H1 (cell line): Measurements from ENCODE around the gene PRR5. TPM values are rescaled to one million over a fixed set of nuclear protein-coding genes. Genes with fewer than 3 reads are reported as not detected.

Experiments
- CTCF ChIA-PET: fragments of 300-600 bp; sonication (Branson Sonifier 250); formaldehyde crosslinking; loops from one replicate; lab custom pipeline; 2021; ENCODE audit not compliant: partially characterized antibody; lab: Charles Lee
- POLR2A ChIA-PET: fragments of 300-600 bp; sonication (Branson Sonifier 250); formaldehyde crosslinking; loops from one replicate; lab custom pipeline; 2021; ENCODE audit warnings: inconsistent platforms; ENCODE audit not compliant: partially characterized antibody; lab: Charles Lee
- DNase-seq, 2 experiments: peaks; one replicate each; pipeline versions ENCODE4 v3.0.0 to v3.0.0-alpha.2; 2010 to 2022; ENCODE audit warnings: low spot score in 2 of 2, low read depth in 1 of 2, mixed read lengths in 1 of 2
- FAIRE-seq: peaks from 2 replicates; lab custom pipeline; 2011; peaks lifted over from hg19 to GRCh38; lab: Jason Lieb, UNC
- H2AFZ ChIP-seq: 2 replicates; pipeline ENCODE4 v1.8.1; 2012; ENCODE audit warnings: low read length, inconsistent platforms
- H2AK5ac ChIP-seq: 2 replicates; pipeline ENCODE4 v1.6.1; 2013; ENCODE audit warnings: low read depth, low read length
- H2BK120ac ChIP-seq: replicated peaks from 2 replicates; pipeline ENCODE3; 2013; ENCODE audit warnings: low read depth, low read length, inconsistent platforms
- H2BK12ac ChIP-seq: 2 replicates; pipeline ENCODE4 v1.6.1; 2013; ENCODE audit warnings: low read depth, low read length
- H2BK15ac ChIP-seq: 2 replicates; pipeline ENCODE4 v1.6.1; 2013; ENCODE audit warnings: low read length
- H2BK20ac ChIP-seq: 2 replicates; pipeline ENCODE4 v1.6.1; 2013; ENCODE audit warnings: low read length
- H2BK5ac ChIP-seq: 2 replicates; pipeline ENCODE4 v1.6.1; 2013; ENCODE audit warnings: low read depth, low read length
- H3K14ac ChIP-seq: 2 replicates; pipeline ENCODE4 v1.6.1; 2013; ENCODE audit warnings: inconsistent platforms; ENCODE audit not compliant: insufficient read length
- H3K18ac ChIP-seq: 2 replicates; pipeline ENCODE4 v1.6.1; 2013; ENCODE audit warnings: low read length; ENCODE audit errors: extremely low read depth
- H3K23ac ChIP-seq: 2 replicates; pipeline ENCODE4 v1.6.1; 2013; ENCODE audit warnings: inconsistent platforms; ENCODE audit not compliant: insufficient read length
- H3K23me2 ChIP-seq: 2 replicates; pipeline ENCODE4 v1.6.1; 2013; ENCODE audit warnings: low read depth, low read length
- H3K27ac ChIP-seq: 2 replicates; pipeline ENCODE4 v1.6.1; 2011; ENCODE audit warnings: low read depth, low read length, inconsistent platforms
- H3K27me3 ChIP-seq, 4 experiments: replicated peaks in 1 of 4; 1 replicate in 1 of 4; 2 replicates in 3 of 4; pipeline versions ENCODE4 v1.6.1 to v1.8.1; 2011 to 2013; ENCODE audit warnings: low read length in 3 of 4, mild to moderate bottlenecking in 3 of 4, inconsistent platforms in 2 of 4, mixed read lengths in 2 of 4, moderate library complexity in 1 of 4; ENCODE audit not compliant: control insufficient read depth in 3 of 4, insufficient read depth in 3 of 4; ENCODE audit errors: extremely low read depth in 1 of 4
- H3K36me3 ChIP-seq, 4 experiments: 2 replicates each; pipeline versions ENCODE4 v1.6.1 to v1.8.1; 2011 to 2013; ENCODE audit warnings: mild to moderate bottlenecking in 4 of 4, low read length in 3 of 4, moderate library complexity in 2 of 4, control low read depth in 1 of 4, inconsistent platforms in 1 of 4; ENCODE audit not compliant: insufficient read depth in 4 of 4, control insufficient read depth in 2 of 4
- H3K4ac ChIP-seq: replicated peaks from 2 replicates; pipeline ENCODE3; 2013; ENCODE audit warnings: low read length, low read depth, mixed read lengths, inconsistent platforms; ENCODE audit not compliant: insufficient read length
- H3K4me1 ChIP-seq, 4 experiments: replicated peaks in 1 of 4; 1 replicate in 1 of 4; 2 replicates in 3 of 4; pipeline versions ENCODE4 v1.6.1 to v1.8.1; 2011 to 2013; ENCODE audit warnings: low read length in 3 of 4, inconsistent platforms in 2 of 4, mixed read lengths in 1 of 4; ENCODE audit not compliant: insufficient read depth in 4 of 4, control insufficient read depth in 3 of 4
- H3K4me2 ChIP-seq, 2 experiments: 2 replicates each; pipeline versions ENCODE4 v1.6.1 to v1.8.1; 2011 to 2013; ENCODE audit warnings: low read depth in 2 of 2, low read length in 2 of 2, control low read depth in 1 of 2, inconsistent platforms in 1 of 2, mild to moderate bottlenecking in 1 of 2; ENCODE audit not compliant: insufficient read depth in 1 of 2
- H3K4me3 ChIP-seq, 4 experiments: fragments of 200-600, 300-600 bp in 1 of 4; sonication (generic), shearing (Covaris generic), sonication (Bioruptor Twin) in 1 of 4; 2 replicates each; pipeline versions ENCODE4 v1.5.1 to v1.8.1; 2011 to 2016; ENCODE audit warnings: low read length in 4 of 4, low read depth in 3 of 4, control low read depth in 2 of 4, inconsistent platforms in 2 of 4, mild to moderate bottlenecking in 2 of 4, mixed read lengths in 1 of 4, moderate library complexity in 1 of 4; ENCODE audit not compliant: insufficient read depth in 2 of 4; ENCODE audit errors: extremely low read depth in 1 of 4
- H3K56ac ChIP-seq: replicated peaks from 2 replicates; pipeline ENCODE3; 2013; ENCODE audit warnings: low read depth, mild to moderate bottlenecking, mixed read lengths, low read length, inconsistent platforms; ENCODE audit not compliant: insufficient read length
- H3K79me1 ChIP-seq: 2 replicates; pipeline ENCODE4 v1.6.1; 2013; ENCODE audit warnings: low read depth, low read length, control low read depth
- H3K79me2 ChIP-seq, 2 experiments: 2 replicates each; pipeline versions ENCODE4 v1.6.1 to v1.8.1; 2012 to 2013; ENCODE audit warnings: low read length in 2 of 2, mild to moderate bottlenecking in 2 of 2, inconsistent platforms in 1 of 2; ENCODE audit not compliant: insufficient read depth in 2 of 2, control insufficient read depth in 1 of 2
- H3K9ac ChIP-seq, 4 experiments: replicated peaks in 1 of 4; 1 replicate in 1 of 4; 2 replicates in 3 of 4; pipeline versions ENCODE4 v1.6.1 to v1.8.1; 2011 to 2013; ENCODE audit warnings: low read depth in 3 of 4, low read length in 3 of 4, control low read depth in 2 of 4, mild to moderate bottlenecking in 2 of 4, moderate library complexity in 2 of 4, inconsistent platforms in 1 of 4; ENCODE audit errors: extremely low read depth in 1 of 4
- H3K9me3 ChIP-seq, 2 experiments: 2 replicates each; pipeline versions ENCODE4 v1.6.1 to v1.8.1; 2012 to 2013; ENCODE audit warnings: mild to moderate bottlenecking in 2 of 2, moderate library complexity in 2 of 2, control low read depth in 1 of 2, inconsistent platforms in 1 of 2, low read depth in 1 of 2, low read length in 1 of 2, mixed read lengths in 1 of 2; ENCODE audit not compliant: insufficient read depth in 2 of 2
- H4K20me1 ChIP-seq, 2 experiments: replicated peaks in 1 of 2; 2 replicates each; pipeline versions ENCODE3 to v1.8.1; 2011 to 2013; ENCODE audit warnings: inconsistent platforms in 2 of 2, low read length in 2 of 2, mild to moderate bottlenecking in 1 of 2; ENCODE audit not compliant: insufficient read depth in 2 of 2, control insufficient read depth in 1 of 2
- H4K5ac ChIP-seq: 2 replicates; pipeline ENCODE4 v1.6.1; 2013; ENCODE audit warnings: low read length, low read depth, mixed read lengths, inconsistent platforms; ENCODE audit not compliant: insufficient read length
- H4K8ac ChIP-seq: 2 replicates; pipeline ENCODE4 v1.8.0; 2013; ENCODE audit warnings: mild to moderate bottlenecking, moderate library complexity, low read length, inconsistent platforms; ENCODE audit not compliant: insufficient read depth; ENCODE audit errors: extremely low read depth
- H4K91ac ChIP-seq: replicated peaks from 2 replicates; pipeline ENCODE3; 2013; ENCODE audit warnings: low read length, mixed read lengths, inconsistent platforms; ENCODE audit not compliant: insufficient read length
- BACH1 ChIP-seq: IDR thresholded peaks from 2 replicates; pipeline ENCODE4 v1.6.1; 2012; ENCODE audit warnings: low read length, improper control_type of control experiment
- GTF2F1 ChIP-seq: IDR thresholded peaks from 2 replicates; pipeline ENCODE4 v1.6.1; 2012; ENCODE audit warnings: low read depth, low read length, improper control_type of control experiment, borderline replicate concordance
- PHF8 ChIP-seq: fragments of 200-600 bp; sonication (generic); conservative IDR thresholded peaks from 2 replicates; pipeline ENCODE4 v1.7.1; 2012; ENCODE audit warnings: low read depth, mild to moderate bottlenecking, inconsistent platforms, low read length, moderate library complexity
- TAF1 ChIP-seq: IDR thresholded peaks from 2 replicates; pipeline ENCODE4 v1.6.1; 2011; ENCODE audit warnings: mild to moderate bottlenecking, low read depth, low read length
- WGBS, 2 experiments: shearing (Covaris generic) in 1 of 2; methylation state at CpG; one replicate each; pipeline versions ENCODE4 v1.1.6 to v1.1.7; 2013 to 2015; ENCODE audit warnings: low lambda C conversion rate in 2 of 2, mixed read lengths in 2 of 2, inconsistent platforms in 1 of 2, low coverage in 1 of 2, missing lambda C conversion rate in 1 of 2; ENCODE audit not compliant: insufficient replicate concordance in 2 of 2, insufficient coverage in 1 of 2, insufficient read length in 1 of 2; ENCODE audit errors: extremely low coverage in 1 of 2, missing lambda C conversion rate in 1 of 2; 5-methylcytosine and 5-hydroxymethylcytosine counted together
- polyA plus RNA-seq, 7 experiments: library from polyadenylated mRNA; depleted of rRNA in 3 of 7; stranded (reverse) in 5 of 7; unstranded in 2 of 7; fragments of >200 nt in 5 of 7; fragments of 200-250 nt in 2 of 7; gene quantifications; 1 replicate in 5 of 7; 2 replicates in 1 of 7; 4 replicates in 1 of 7; pipeline versions ENCODE4 v1.2.1 to v1.2.3, GENCODE V29; 2011 to 2013; ENCODE audit warnings: missing spikeins in 2 of 7, mixed read lengths in 2 of 7
- total RNA-seq: library from RNA; stranded (reverse); fragmentation: NEBNext Ultra II Directional; extraction: Animal tissue kit (Norgen Biotek cat#: 25700); gene quantifications from 2 replicates; pipeline ENCODE4 v1.2.1, GENCODE V29; 2021

The PRR5 gene
- total and polyA plus RNA-seq, 2 of the 8 experiments (the other 6 are each of a cell fraction or from before 2014, with no cell fraction given), result 16.5 to 25.7 TPM

- no peak overlapping the region for H3K4me3 ChIP-seq
- H2AK5ac ChIP-seq, result no peak overlapping the region
- H4K8ac ChIP-seq, result no peak overlapping the region
- H3K4me1 ChIP-seq, result peaks cover 0 to 15% (median 7%) of the 10 kb centered on the region in 4 experiments; a peak in 6 of 7 replicates
- H3K56ac ChIP-seq, result no peak overlapping the region
- no peak overlapping the region for H2BK20ac ChIP-seq
- no peak overlapping the region for H3K27ac ChIP-seq
- no peak overlapping the region; the same call in 1 of the 2 replicates for H3K18ac ChIP-seq
- FAIRE-seq (no peak), DNase-seq (no peak)
- H2BK12ac ChIP-seq, result no peak overlapping the region
- no peak overlapping the region for H3K14ac ChIP-seq
- WGBS, 2 experiments, result 89% methylated on average over 16 of the region's 16 CpGs; no CpG with 5 or more reads in 1 of the 2 experiments
- no peaks in the 10 kb centered on the region for H3K36me3 ChIP-seq
- H3K4ac ChIP-seq, result no peak overlapping the region
- H3K9me3 ChIP-seq, result no peaks in the 10 kb centered on the region
- peaks cover 0 to 28% (median 19%) of the 10 kb centered on the region in 4 experiments; a peak in 6 of 7 replicates for H3K27me3 ChIP-seq
- H3K23ac ChIP-seq, result no peak overlapping the region
- no peak overlapping the region for H4K91ac ChIP-seq
- TF ChIP-seq GTF2F1 (no peak), PHF8 (no peak), BACH1 (no peak), TAF1 (no peak)
- H2BK5ac ChIP-seq, result no peak overlapping the region
- H3K79me2 ChIP-seq, result peaks cover 0 to 2% of the 10 kb centered on the region in 2 experiments; a peak in 1 of 4 replicates
- no peak overlapping the region; a peak in 1 of 4 replicates for H3K4me2 ChIP-seq
- no peak overlapping the region for H2BK120ac ChIP-seq
- ChIA-PET POLR2A (interaction anchor here (1.1 kb wide), 1 partner anchor 34 kb away, joined by 3 read pairs; no protein-coding TSS in a partner anchor), CTCF (interaction anchor here (0.6 to 9.8 kb wide), 5 partner anchors 21 to 245 kb away, joined by 3 to 80 read pairs (median 4); no protein-coding TSS in a partner anchor)
- peaks cover 9% of the 10 kb centered on the region; the same call in 1 of the 2 replicates for H3K23me2 ChIP-seq
- H2BK15ac ChIP-seq, result no peak overlapping the region
- no peak overlapping the region for H3K9ac ChIP-seq
- no peaks in the 10 kb centered on the region; the same call in 1 of the 2 replicates for H3K79me1 ChIP-seq
- H4K5ac ChIP-seq, result no peak overlapping the region
- peaks cover 6 to 24% of the 10 kb centered on the region in 2 experiments for H4K20me1 ChIP-seq
- no peak overlapping the region for H2AFZ ChIP-seq
Observed at GRCh38 chr22:44704159-44705021, 2.4 kb downstream of the PRR5 start.
